ENCODE data around the gene ERBIN. TPM values are rescaled to one million over a fixed set of nuclear protein-coding genes. Genes with fewer than 3 reads are reported as not detected.

The ERBIN gene
- total and polyA plus RNA-seq, 2 experiments from 2014 or later: 15.6 to 26.4 TPM

- TF ChIP-seq ZNF462 (CRISPR knock-in tag; IDR thresholded peaks at IDR 0.05): no peak
Observed at GRCh38 chr5:65919773-65920172, 6.6 kb upstream of the ERBIN start (continued).

- H3K4me1 Mint-ChIP-seq: peaks cover 6% of the 10 kb centered on the region; the same call in 2 of the 3 replicates
- 0 out of 2 replicates have a peak, but pooled peaks cover 4% of the 10 kb centered on the region for H3F3A ChIP-seq (replicated peaks; ENCODE audit: low read depth)
- no peak overlapping the region for H3K27ac ChIP-seq (ENCODE audit: low read depth)
- H3K27ac Mint-ChIP-seq: no peak overlapping the region
- ATAC-seq (no peak), DNase-seq (ENCODE audit: low spot score) (no peak)
- H3K27me3 Mint-ChIP-seq (ENCODE audit: insufficient read depth, low read depth, poor library complexity): peaks cover 18% of the 10 kb centered on the region
- peaks cover 18% of the 10 kb centered on the region for H3K27me3 ChIP-seq (ENCODE audit: insufficient read depth)
- H3K79me2 ChIP-seq (replicated peaks; ENCODE audit: insufficient read depth): peaks cover 20% of the 10 kb centered on the region
- H3K4me1 ChIP-seq (ENCODE audit: insufficient read depth): peaks cover 2% of the 10 kb centered on the region; the same call in 1 of the 2 replicates
- no peak overlapping the region for H2AFZ ChIP-seq
- H3K36me3 Mint-ChIP-seq (ENCODE audit: low read depth): peaks cover 4% of the 10 kb centered on the region; the same call in 1 of the 3 replicates
- H4K20me1 ChIP-seq (replicated peaks; ENCODE audit: insufficient read depth): no peaks in the 10 kb centered on the region
- no peaks in the 10 kb centered on the region for H3K9me2 ChIP-seq (ENCODE audit: insufficient read depth)
- no peak overlapping the region for H3K4me3 ChIP-seq
- H3K9me3 Mint-ChIP-seq: no peaks in the 10 kb centered on the region; the same call in 2 of the 3 replicates
- no peaks in the 10 kb centered on the region for H3K36me3 ChIP-seq (ENCODE audit: insufficient read depth)
- no peak overlapping the region for H3K4me2 ChIP-seq
- H3K4me3 Mint-ChIP-seq: no peak overlapping the region
- TF ChIP-seq ETS1 (IDR thresholded peaks at IDR 0.05): no peak
- TF ChIP-seq ZNF114 (CRISPR knock-in tag; IDR thresholded peaks at IDR 0.05): no peak
- TF ChIP-seq CTCF (conservative IDR thresholded peaks at IDR 0.05; ENCODE audit: low read depth in 2 of 2): no peak
- no peak for TF ChIP-seq ZNF462 (CRISPR knock-in tag; IDR thresholded peaks at IDR 0.05)
- no peak for TF ChIP-seq CREB1 (CRISPR knock-in tag; IDR thresholded peaks at IDR 0.05; ENCODE audit: low read depth)
- TF ChIP-seq STAT1 (IDR thresholded peaks at IDR 0.05; ENCODE audit: unreplicated experiment): no peak
Observed at GRCh38 chr5:65923339-65923738, 3.0 kb upstream of the ERBIN start.
